ENCODE results near the gene CPVL.
A peak's percentile ranks its signal among the peaks of the same experiment; 100 is the strongest.

CPVL gene
- 85.5 to 284 (median 152) reads per million in 18 experiments for total RNA-seq

DNA sequence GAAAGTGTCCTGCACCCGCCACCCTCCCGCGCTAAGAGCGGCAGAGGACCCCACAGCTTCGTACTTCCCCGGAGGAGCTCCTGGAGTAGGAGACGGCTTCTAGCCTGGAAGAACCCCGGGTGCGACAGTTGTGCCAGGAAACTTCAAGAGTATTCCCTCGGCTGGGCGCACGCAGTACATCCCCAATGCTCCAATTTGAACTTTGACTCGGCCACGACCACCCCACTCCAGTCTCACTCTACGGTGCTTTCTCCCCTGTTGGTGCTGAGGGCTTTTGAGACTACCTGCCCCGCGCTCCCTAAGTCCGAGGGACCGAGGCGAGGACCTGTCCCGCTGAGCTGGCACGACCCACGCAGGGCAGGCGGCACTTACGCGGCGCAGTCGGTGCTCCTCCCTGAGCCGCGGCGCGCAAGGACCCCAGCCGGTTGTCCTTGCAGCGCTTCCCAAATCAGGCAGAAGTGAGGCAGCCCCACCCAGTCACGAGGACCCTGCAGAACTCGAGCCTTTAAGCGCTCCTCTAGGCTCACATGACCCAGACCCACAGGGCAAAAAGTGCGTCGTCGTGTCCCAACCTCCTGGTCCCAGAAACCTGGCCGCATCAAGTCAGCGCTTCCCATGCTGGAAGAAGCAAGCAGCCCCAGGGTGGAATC, at the start of gene CPVL:
Gene CPVL, minus strand, starts transcription at position 481 of the 650 bp plus-strand sequence. CDS start 25,476 bp downstream, outside the sequence.
- DNase-seq: peak; percentile 92 to 95

DNA sequence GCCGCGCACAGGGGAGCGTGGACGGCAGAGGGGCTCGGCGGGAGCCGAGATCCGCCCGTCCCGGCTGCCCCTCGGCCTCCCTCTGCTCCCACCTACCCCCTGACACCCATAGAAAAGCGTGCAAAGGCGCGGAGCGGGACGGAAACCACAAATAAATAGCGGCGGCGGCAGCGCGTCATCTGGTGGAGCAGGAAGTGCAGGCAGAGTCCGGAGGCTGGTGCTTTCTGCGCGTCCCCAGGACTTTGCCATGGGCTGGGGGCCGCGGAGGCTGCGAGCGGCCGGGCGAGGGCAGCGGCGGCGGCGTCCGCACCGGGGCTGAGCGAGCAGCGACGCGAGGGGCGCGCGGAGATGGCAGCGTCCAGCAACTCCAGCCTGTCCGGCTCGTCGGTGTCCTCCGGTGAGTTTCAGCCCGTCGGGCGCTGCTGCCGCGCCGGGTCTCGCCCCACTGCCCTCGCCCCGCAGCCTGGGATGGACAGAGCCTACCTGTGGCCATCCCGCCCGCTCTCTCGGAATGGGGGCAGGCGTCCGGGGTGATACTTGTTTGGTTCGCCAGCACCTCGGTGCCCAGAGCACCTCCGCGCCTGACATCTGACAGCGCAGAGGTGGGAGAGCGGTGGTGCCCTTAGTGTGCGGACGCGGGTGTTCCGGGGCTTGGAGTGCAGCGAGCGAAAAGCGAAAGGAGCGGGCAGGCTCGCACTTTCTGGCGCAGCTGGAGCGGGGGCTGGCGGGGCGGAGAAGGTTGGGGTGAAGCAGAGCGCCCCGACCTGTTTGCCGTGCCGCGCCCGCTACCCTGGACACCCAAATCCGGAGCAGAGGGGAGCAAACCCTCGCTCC, 48.5 kb upstream of the CPVL start, which contains the start of gene CHN2:
Gene CHN2, plus strand, starts transcription at position 182 of the 834 bp plus-strand sequence.
- peak; percentile 58 to 59 for DNase-seq

DNA sequence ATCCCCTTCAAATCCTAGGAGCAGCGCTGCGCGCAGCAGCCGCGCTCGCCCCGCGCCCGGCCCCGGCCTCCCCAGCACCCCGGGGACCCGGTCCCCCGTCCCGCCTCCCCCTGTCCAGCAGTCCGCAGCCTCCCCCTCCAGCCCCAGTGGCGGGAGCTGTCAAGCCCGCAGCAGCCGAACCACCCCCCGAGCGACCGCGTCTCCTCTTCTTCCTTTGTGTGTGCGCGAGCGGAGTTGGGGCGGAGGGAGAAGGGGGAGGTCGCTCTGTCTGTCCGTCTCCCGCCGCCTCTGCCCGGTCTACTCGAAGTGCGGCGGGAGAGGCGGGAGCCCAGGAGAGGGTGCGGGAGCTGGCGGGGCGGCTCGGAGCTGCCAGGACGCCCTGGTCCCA, 47.9 kb upstream of the CPVL start:
- DNase-seq: no peak

DNA sequence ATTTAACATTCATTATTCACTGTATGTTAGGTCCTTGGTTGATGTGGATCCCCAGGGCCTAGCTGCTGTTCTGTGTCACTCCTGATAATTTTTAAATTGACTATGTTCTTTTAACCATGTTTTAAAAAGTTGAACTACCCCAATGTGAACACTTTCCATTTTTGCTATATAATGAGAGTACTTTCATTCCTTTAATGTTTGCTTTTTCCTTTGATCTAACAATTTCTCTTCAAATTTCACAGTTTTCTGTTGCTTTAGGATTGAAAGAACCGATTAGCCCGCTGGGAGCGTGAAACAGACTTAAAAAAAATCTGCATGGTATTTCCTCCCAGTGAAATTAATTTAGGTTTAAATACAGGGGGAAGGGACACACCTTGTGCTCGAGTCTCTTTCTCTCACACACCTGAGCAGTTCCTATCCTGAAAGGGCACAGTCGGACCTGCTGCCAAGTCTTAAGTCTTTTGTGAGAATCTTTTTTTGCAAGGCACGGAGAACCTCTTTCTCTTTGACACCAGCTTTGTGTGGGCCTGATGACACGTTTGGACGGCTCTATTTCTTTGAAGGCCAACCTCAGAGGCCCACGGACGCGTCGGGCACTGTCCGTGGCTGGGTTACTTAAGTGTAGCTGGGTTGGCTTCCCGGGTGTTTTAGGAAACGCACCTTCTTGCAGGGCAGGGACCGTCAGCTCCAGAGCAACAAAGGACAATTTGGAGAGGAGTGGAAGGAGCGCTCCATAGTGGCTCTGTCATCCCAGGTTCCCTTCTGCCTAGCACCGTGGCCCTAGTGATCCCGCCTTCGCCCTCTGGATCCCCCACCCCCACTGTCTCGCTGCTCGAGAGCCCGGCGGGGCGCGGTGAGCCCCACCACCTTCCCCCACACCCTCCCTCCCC, 47.2 kb upstream of the CPVL start:
- DNase-seq: no peak

DNA sequence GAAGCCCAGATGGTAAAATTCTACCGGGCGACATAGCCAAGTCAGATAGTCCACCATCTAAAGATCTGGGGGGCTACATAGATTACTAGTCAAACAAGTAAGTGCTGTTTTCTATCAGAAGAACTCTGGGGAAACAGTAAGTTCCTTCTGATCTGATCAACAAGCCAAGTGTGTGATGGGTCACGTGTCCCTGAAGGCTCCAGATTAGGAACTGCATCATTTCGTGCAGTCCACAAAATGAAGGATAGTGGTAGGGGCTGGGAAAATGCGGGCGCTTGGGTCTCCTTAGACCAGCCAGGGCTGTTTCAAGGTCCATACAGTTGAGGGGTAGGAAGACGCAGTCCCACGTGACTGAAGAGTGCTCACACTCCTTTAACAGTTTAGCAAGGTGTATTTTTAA, 46.5 kb upstream of the CPVL start:
- DNase-seq: no peak

DNA sequence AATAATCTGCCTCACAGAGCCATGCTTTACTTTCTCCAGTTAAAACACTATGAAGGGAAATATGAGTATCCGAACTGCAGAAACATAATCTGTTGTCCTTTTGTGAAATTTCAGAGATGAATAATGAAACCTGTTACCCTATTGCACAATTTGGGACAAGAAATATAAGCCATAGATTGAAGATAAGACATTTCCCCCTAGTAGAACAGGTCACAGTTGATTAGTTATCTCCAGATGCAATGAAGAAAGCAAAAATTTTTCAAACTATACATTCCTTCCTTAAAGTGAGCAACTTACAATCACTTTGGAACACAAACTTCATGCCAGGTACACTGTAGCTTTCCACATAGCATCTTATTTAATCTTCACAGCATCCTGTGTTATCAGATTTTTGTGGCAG, 46.0 kb upstream of the CPVL start:
- no peak for DNase-seq

DNA sequence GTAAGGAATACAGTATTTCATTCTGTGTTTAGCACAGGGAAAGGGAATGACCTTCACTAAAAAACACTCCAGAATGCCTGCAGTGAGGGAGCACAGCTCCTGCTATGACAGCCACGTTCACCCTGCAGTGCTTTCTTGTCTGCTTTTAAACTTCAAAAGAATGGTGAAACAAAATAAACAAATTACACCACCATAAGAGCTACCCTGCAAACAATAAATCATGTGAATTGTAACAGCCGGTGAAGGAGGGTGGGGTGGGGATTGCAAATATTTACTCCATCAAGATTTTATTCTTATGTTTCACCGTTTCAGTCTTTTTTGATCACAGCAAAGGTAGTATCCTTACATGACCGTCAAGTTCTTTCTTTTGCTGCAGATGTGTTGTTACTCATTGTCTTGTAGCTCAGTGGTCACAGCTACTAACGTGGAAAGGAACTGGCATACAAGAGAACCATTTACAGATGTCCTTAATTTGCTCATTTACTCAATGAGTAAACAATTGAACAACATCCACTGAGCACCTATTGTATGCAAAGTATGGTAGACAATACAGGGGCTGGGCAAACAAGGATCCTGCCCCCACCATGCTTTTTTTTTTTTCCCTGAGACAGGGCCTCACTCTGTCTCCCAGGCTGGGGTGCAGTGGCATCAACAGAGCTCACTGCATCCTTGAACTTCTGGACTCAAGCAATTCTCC, 44.2 kb upstream of the CPVL start:
- DNase-seq: no peak

DNA sequence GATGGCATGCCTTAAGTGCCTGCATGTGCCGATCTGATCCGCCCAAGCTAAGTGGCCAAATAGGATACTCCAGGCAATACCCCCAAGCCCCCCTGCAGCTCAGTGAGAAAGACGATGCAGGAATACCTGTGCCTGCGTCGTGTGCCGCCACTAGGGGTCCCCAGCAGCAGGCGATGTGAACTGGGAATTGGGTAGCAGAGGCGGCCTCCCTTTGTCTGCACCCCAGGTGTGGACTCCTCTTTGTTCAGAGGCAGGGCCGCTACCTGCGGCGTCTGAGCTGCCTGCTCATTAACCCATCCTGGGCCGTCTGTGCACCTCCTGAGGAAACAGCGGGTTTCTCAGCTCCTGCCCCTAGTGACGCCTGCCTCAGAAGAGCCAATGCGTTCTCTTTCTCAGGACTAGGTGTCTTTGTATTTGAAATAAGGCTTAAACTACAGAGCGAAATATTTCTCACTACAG, 43.4 kb upstream of the CPVL start:
- DNase-seq: peak in 1 of 2 donors; percentile 33

DNA sequence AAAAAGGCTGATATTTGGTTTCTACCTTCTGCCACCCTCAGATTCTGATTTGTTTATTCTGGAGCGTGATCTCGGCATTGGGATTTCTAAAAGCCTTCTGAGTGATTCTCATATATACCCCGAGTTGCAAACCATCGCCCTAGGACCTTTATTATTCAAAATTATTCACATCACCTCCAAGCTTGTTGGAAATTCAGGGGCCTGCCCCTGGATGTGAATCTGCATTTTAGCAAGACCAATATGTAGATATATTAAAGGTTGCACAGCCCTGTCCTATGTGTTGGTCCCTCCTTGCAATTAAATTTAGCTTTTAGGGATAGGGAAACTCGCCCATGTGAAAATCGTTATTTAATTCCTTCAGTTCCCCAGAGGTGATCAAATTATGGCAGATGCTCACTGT, 39.3 kb upstream of the CPVL start:
- DNase-seq: no peak

DNA sequence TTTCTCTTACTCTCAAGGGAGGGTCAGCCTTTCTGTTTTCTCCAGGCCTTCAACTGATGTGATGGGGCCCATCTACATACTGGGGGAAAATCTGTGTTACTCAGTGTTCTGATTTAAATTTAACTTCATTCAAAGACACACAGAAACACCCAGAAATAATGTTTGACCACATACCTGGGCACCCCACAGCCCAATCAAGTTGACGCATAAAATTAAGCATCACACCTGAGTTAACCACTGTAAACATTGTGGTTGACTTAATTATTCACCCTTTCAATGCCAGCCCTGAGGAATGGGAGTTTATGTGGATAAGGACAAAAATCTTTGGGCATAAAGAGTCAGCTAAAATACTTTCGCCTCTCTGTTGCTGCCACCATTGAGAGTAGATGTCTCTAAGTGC, 38.3 kb upstream of the CPVL start:
- DNase-seq: no peak

DNA sequence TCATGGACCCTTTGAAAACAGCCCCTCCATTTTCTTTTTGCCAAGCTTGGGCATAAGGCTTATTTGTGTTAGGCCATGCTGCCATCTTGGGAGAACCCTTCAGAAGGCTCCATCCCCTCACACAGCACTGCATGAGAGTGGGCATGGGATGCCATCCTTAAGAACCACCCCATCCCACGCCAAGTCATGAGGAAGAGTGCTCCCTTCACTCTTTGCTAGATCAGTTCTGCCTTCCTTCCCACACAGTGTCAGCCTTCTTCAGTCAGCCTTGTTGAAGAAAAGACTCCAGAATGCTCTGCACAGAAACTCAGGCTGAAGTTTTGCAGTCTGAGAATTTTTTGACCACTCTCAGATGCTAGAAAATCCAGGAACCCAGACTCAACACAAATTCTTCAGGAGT, 32.8 kb upstream of the CPVL start:
- peak in 1 of 2 donors; percentile 48 for DNase-seq

DNA sequence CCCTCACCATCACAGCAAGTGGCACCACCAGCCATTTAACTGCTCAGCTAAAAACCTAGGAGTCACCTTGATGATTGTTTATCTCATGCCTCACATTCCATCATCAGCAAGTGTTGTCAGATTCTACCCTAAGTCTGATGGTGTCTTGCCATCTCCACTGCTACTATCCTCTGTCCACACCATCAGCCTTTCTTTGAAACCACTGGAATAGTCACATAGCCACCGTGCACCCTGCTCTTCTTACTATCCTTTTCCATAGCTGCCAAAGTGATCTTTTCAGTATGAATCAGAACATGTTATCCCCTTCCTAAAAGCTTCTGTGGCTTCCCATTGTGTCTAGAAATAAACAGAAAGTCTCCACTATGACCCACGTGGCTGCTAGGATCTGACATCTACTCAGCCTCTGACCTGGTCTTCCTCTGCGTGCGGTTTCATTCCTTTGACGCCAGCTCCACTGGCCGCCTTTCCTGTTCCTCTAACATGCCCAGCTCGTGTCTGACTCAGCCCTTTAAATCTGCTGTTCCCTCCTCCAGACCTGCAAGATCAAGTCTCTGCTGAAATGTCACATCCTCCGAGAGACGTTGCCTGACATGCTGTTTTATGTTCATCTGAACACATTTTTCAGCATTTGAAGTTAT, 31.7 kb upstream of the CPVL start:
- DNase-seq: peak; percentile 93 to 96

DNA sequence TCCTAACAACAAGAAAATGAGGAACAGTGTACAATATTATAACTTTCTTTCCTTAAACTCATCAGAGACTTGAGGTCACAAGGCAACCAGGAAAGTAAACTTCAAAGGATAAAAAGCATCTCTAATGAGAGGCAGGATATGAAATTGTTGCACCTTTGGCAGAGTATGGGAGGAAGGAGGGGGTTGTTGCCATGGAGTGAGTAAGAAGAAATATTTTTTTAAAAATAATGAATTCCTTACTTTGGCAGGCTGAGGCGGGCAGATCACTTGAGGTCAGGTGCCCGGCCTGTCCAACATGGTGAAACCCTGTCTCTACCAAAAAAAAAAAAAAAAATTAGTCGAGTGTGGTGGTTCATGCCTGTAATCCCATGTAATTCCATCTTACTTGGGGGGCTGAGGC, 27.1 kb upstream of the CPVL start:
- DNase-seq: no peak

DNA sequence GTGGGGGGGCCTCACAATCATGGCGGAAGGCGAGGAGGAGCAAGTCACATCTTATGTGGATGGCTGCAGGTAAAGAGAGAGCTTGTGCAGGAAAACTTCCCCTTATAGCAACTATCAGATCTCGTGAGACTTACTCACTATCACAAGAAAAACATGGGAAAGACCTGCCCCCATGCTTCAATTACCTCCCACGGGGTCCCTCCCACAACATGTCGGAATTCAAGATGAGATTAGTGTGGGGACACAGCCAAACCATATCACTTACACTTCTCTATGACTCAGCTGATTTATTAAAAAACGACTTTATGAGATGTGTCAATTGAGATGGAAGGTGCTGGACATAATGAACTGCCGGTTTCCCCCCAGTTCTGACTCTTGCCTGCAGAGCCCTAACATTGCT, 24.4 kb upstream of the CPVL start:
- no peak for DNase-seq

DNA sequence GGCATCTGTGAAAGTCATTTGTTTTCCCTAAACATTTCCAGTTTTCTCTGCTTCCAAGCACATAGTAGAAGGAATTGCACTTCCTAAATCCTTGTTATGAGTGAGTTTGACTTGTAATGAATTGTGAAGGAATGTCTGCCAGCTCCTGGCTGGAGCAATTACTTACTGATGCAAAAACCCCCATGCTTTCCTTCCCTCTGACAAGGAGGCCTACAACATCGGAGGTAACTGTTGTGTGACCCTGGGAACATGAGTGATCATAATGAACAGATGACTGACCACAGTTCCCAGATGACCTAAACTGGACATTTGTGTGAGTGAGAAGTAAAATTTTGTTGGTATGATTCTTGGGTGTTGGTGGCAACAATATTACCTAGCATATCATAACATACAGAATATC, 21.4 kb upstream of the CPVL start:
- no peak for DNase-seq

DNA sequence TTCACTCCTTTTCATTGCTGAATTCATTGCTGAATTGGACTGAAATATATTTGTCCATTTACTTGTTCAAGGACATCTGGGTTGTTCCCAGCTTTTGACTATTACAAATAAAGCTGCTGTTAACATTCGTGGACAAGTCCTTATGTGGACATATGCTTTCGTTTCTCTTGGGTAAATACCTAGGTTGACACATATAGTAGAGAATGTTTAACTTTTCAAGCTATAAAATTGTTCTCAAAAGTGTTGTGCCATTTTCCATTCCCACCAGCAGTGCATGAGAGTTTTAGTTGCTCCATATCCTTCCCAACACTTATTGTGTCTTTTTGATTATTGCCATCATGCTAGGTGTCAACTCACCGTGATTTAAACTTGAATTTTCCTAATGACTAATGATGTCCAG, 17.5 kb upstream of the CPVL start:
- no peak for DNase-seq

DNA sequence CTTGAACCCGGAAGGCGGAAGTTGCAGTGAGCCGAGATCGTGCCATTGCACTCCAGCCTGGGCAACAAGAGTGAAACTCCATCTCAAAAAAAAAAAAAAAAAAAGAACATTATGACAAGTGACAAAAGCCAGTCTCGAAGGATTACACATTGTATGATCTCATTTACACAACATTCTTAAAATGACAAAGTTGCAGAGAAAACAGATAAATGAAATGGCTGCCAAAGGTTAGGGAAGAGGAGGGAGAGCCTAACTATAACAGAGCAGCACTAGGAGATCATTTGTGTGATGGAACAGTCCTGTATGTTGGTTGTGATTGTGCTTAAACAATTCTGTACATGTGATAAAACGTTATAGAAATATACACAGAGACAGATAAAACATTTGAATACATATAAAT, 16.2 kb upstream of the CPVL start:
- DNase-seq: no peak

DNA sequence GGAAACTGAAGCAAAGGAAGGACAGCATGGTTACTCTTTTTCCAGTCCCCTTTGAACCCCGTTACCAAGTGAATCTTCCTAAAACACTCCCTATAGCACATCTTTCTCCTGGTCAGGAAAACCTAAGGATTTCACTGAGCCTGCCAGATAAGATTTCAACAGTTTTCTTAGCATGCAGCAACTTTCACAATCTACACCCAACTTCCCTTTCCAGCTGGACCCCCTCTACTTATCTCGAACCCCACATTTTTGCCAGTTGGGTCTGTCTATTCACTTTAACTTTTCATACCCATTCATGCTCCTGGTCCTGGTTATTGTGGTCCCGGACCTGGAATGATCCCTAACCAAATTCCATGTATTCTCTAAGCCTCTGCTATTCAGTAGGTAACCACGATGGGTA, 14.9 kb upstream of the CPVL start:
- no peak for DNase-seq

DNA sequence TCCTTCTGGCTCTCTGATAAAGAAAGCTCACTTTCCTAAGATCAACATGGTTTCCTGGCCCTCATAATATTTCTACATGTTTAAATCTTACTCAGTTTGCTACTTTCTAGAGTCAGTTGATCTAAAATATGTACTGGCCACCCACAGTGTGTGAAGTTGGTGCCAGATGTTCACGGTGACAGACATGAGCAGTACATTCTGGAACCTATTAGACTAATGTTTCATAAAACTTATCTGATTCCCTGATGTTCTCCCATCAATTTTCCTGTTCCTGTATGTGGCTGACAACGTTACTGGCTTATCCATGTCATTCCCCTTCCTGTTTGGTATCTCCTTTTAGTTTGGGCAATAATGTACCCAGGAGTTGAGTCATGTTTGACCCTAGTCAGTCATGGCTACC, 13.7 kb upstream of the CPVL start:
- no peak for DNase-seq

DNA sequence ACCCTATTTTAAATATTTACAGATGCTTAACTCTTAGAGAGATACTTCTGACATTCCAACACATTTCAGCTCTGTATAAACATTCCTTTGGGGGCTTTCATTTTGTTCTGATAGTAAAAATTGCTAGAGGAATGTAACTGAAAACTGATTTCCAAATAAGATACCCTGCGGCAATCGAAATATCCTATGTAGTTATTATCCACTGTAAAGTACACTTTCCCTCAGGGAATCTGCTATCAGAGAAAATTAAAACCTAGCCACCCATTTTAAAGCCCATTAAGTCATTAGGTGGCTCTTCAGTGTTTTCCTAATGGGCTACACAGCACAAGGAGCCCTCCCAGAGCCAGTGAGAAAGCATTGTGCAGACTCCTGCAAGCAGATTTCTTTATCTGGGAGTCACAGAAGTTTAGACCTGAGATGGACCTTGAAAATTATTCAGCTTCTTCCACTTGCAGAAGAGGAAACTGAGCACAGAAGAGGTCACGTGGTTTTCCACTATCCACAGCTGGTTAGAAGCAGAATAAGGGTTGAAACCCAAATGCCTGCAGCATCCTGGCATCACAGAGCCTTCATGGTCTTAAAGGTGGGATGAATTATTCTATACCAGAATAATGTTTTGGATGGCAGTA, 12.6 kb upstream of the CPVL start:
- DNase-seq: no peak

DNA sequence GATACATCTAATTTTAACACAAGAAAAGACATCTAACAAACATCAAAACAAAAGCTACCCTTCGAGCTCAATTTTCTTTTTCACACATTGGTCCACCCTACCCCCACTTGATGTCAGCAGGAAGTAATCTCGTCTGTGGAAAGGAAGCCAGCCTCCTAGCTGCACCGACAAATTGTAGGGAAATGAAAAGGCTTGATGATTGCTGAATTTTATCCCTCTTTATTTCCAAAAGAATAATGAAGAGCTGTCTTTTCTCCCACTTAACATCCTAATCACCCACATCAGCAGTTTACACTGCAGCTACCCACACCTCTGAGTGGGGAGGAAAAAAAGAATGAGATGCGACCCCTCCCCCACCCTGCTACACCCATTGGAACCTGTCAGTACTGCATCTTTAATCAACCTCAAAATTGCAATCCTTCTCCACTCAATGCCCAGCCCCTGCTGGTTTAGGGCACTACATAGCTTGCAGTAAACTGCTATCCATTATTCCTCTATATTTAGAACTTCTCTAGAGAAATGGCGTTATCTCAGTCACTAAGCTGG, 10.6 kb upstream of the CPVL start:
- no peak for DNase-seq

Measured in inflammatory macrophage (primary cell).